ENCODE results near the gene LNPEP. TPM values are rescaled to one million over a fixed set of nuclear protein-coding genes. Genes with fewer than 3 reads are reported as not detected.

Gene LNPEP
- total RNA-seq, 4 donors from 2014 or later = 64.8 to 111 (median 80.5) TPM

DNA sequence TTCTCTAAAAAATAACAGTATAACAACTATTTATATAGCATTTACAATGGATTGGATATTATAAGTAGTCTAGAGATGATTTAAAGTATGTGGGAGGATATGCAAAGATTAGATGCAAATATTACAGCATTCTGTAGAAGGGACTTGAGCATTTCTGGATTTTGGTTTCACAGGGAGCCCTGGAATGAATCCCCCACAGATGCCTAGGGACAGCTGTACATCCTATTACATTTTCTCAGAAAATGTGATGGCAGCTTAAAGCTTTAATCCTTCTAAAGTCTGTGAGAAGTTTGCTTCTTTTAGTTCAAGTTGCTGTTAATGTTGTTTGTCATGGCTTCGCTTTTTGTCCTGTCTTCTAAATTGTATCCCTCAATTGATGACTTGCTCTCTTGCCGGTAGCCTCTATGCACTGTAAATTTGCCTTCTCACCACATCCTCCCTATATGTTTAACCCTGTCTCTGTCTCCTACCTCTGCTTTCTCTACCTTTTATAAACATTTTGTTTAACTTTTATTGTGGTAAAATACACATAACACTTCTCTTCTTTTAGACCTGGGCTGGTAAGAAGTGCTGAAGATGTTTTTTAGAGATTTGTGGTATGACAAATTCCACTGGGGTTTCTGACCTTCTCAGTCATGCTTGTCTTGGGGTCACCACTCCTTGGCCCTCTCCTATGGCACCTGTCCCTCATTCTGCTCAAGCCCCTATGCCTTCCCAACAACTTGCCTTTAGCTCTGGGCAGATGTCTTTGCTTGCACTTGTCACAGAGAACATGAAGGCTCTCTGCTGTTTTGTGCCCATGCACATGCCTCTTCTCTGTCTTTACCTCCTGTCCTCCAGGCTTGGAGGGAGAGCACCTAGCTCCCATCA lies 37.9 kb downstream of the LNPEP start:
- peaks cover 5 to 89% (median 11%) of the 10 kb centered on the region in 3 donors for H3K4me1 ChIP-seq
- no peaks in the 10 kb centered on the region for H3K36me3 ChIP-seq
- 83 to 100% methylated on average over 2 of the region's 2 CpGs for WGBS, 2 donors (ENCODE audit: low coverage in 1 of 2)
- no peaks in the 10 kb centered on the region for H3K27me3 ChIP-seq
- ATAC-seq = no peak
- no peak overlapping the region for H3K27ac ChIP-seq
- no peaks in the 10 kb centered on the region for H3K9me3 ChIP-seq
- TF ChIP-seq EP300 (IDR thresholded peaks at IDR 0.05) (no peak), POLR2AphosphoS5 (IDR thresholded peaks at IDR 0.05) (no peak)
- H3K4me3 ChIP-seq = no peak overlapping the region

DNA sequence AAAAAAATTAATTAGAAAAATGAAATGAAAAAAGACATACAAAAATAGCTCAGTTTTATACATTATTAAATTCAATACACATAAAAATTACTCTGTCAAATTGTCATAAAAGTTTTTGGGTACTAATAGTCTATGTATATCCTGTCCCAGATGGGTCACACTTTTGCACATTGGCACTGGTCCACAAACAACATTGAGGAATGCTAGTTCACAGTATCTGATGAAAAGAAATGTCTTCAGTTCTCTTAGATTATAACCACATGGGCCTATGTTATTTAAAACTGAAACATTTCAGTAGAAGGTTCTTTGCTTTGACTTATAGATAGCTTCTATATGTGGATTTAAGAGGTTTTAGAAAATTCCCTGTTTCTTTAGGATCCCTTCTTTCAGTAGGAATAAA lies 39.8 kb downstream of the LNPEP start:
- ATAC-seq = no peak
- TF ChIP-seq EP300 (IDR thresholded peaks at IDR 0.05) = no peak
- TF ChIP-seq, protein P1, sequence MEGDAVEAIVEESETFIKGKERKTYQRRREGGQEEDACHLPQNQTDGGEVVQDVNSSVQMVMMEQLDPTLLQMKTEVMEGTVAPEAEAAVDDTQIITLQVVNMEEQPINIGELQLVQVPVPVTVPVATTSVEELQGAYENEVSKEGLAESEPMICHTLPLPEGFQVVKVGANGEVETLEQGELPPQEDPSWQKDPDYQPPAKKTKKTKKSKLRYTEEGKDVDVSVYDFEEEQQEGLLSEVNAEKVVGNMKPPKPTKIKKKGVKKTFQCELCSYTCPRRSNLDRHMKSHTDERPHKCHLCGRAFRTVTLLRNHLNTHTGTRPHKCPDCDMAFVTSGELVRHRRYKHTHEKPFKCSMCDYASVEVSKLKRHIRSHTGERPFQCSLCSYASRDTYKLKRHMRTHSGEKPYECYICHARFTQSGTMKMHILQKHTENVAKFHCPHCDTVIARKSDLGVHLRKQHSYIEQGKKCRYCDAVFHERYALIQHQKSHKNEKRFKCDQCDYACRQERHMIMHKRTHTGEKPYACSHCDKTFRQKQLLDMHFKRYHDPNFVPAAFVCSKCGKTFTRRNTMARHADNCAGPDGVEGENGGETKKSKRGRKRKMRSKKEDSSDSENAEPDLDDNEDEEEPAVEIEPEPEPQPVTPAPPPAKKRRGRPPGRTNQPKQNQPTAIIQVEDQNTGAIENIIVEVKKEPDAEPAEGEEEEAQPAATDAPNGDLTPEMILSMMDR (IDR thresholded peaks at IDR 0.05) = no peak
- Histone ChIP-seq H3K9me3 (no peaks in the 10 kb centered on the region), H3K27ac (no peak overlapping the region), H3K4me3 (no peak overlapping the region), H3K36me3 (peaks cover 0 to 18% of the 10 kb centered on the region in 2 donors), H3K4me1 (peaks cover 2 to 75% (median 4%) of the 10 kb centered on the region in 3 donors), H3K27me3 (no peaks in the 10 kb centered on the region)

DNA sequence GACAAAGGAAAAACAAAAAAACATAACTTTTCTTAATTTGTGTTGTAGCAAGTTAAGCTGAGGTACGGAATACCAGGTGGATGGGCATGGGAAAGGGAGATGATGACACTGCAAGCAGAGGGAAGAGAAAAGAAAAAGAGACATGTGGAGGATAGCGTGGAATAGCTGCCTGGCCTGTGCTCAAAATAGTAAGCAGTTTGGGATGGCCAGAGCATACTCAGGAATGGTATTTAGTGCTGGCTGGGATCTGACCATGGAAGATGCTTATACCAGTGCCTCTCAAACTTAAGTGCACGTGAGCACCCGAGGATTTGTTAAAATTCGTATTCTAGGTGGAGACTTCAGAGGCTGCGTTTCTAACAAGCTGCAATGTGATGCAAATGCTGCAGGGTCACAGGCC lies 41.3 kb downstream of the LNPEP start:
- H3K27me3 ChIP-seq = no peaks in the 10 kb centered on the region
- no peaks in the 10 kb centered on the region for H3K9me3 ChIP-seq
- no peak for ATAC-seq
- H3K36me3 ChIP-seq = peaks cover 0 to 27% of the 10 kb centered on the region in 2 donors
- WGBS, 2 donors (ENCODE audit: low coverage in 1 of 2) = 38 to 62% methylated on average over 4 to 6 of the region's 6 CpGs
- H3K27ac ChIP-seq = peak overlapping the region in 1 of 4 donors; percentile 31
- H3K4me1 ChIP-seq = peaks cover 2 to 70% (median 4%) of the 10 kb centered on the region in 3 donors
- TF ChIP-seq POLR2AphosphoS5 (IDR thresholded peaks at IDR 0.05) = no peak
- TF ChIP-seq, protein P1 (IDR thresholded peaks at IDR 0.05) = no peak
- TF ChIP-seq EP300 (IDR thresholded peaks at IDR 0.05) = no peak
- TF ChIP-seq POLR2A (IDR thresholded peaks at IDR 0.05) = no peak
- no peak overlapping the region for H3K4me3 ChIP-seq

DNA sequence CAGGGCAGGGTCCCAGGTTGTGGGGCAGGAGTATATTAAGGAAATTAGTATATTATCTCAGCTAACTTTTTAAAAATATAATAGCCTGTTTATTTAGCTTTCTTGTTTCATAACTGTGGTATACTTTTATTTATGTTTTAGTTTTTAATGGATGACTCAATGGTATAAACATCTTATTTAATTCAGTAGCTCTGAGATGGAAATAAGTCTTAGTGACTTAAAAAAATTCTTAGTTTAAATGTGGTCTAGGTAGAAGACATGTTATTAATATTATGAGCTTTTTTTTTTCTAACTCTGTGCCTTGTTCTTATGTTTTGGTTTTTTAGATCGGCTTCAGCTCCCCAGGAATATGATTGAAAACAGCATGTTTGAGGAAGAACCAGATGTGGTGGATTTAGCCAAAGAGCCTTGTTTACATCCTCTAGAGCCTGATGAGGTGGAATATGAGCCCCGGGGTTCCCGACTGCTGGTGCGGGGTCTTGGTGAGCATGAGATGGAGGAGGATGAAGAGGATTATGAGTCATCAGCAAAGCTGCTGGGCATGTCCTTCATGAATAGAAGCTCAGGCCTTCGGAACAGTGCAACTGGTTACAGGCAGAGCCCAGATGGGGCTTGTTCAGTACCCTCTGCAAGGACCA lies 43.1 kb downstream of the LNPEP start:
- Histone ChIP-seq H3K27me3 (no peaks in the 10 kb centered on the region), H3K36me3 (peaks cover 0 to 27% of the 10 kb centered on the region in 2 donors), H3K27ac (no peak overlapping the region), H3K4me1 (peaks cover 2 to 60% (median 4%) of the 10 kb centered on the region in 3 donors), H3K9me3 (no peaks in the 10 kb centered on the region), H3K4me3 (no peak overlapping the region)
- WGBS, 2 donors (ENCODE audit: low coverage in 1 of 2) = 60 to 87% methylated on average over 4 to 5 of the region's 5 CpGs
- ATAC-seq = no peak
- TF ChIP-seq POLR2AphosphoS5 (IDR thresholded peaks at IDR 0.05) = no peak
- TF ChIP-seq EP300 (IDR thresholded peaks at IDR 0.05) = no peak
- TF ChIP-seq, protein P1 (IDR thresholded peaks at IDR 0.05) = no peak
- TF ChIP-seq POLR2A (IDR thresholded peaks at IDR 0.05) = no peak

DNA sequence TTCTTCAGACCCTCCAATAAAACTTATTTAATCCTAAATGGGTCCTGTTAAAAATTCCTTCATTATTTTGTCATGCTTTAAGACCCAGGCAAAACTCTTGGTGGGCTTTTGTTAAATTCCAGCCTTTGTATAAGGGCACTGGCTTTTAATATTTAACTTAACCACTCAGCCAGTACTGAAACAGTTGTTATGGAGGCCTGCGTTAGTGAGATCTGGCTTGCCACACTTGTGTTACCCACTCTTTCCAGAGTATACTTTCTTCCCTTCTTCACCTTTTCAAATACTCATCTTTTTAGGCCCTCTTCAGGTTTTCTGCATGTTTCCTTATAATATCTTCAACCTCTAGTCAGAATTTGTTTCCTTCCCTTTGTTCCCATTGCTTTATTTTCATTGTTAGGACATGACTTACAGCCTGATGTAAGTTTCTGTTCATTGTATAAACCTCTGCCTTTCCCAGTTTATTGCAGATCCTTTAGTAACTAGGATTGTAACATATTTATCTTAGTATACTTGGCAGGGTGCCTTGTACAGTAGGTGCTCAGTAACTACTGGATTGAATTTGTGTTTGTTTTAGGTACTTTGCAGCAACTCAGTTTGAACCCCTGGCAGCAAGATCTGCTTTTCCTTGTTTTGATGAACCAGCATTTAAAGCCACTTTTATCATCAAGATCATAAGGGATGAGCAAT lies 48.8 kb downstream of the LNPEP start:
- H3K4me3 ChIP-seq = no peak overlapping the region
- H3K27ac ChIP-seq = peak overlapping the region in 1 of 4 donors; percentile 24
- no peaks in the 10 kb centered on the region for H3K27me3 ChIP-seq
- WGBS, 2 donors (ENCODE audit: low coverage in 1 of 2) = 23 to 38% methylated on average over 1 of the region's 1 CpG
- peaks cover 0 to 43% of the 10 kb centered on the region in 2 donors for H3K36me3 ChIP-seq
- TF ChIP-seq, protein P1 (IDR thresholded peaks at IDR 0.05) = no peak
- TF ChIP-seq POLR2A (IDR thresholded peaks at IDR 0.05) = no peak
- no peak for TF ChIP-seq EP300 (IDR thresholded peaks at IDR 0.05)
- no peak for TF ChIP-seq POLR2AphosphoS5 (IDR thresholded peaks at IDR 0.05)
- H3K4me1 ChIP-seq = peaks cover 0 to 25% (median 0%) of the 10 kb centered on the region in 3 donors
- no peak for ATAC-seq
- no peaks in the 10 kb centered on the region for H3K9me3 ChIP-seq
